Activated naive CD4-positive, alpha-beta T cell treated with anti-CD3 and anti-CD28 coated beads, Interleukin-2, amount 10 ng/mL, durations not matched to agents 7 days and 5 days (primary cell): Measurements from ENCODE around the gene MDFIC.

ENCODE experiments used
- CTCF ChIA-PET: fragments of 350-600 bp; sonication (Branson Sonifier 250); formaldehyde crosslinking; loops from one replicate; lab custom pipeline; 2021; ENCODE audit warnings: antibody characterized with exemption; lab: Charles Lee
- DNase-seq: peaks from one replicate; pipeline ENCODE4 v3.0.0-alpha.2; 2020
- H3K27ac Mint-ChIP-seq: one replicate; pipeline ENCODE4 v1.8.0; 2021; ENCODE audit warnings: mild to moderate bottlenecking, moderate library complexity, mixed read lengths
- H3K27me3 Mint-ChIP-seq: one replicate; pipeline ENCODE4 v1.8.0; 2021; ENCODE audit warnings: mild to moderate bottlenecking, mixed read lengths
- H3K36me3 Mint-ChIP-seq: one replicate; pipeline ENCODE4 v1.8.0; 2021; ENCODE audit warnings: mixed read lengths
- H3K4me1 Mint-ChIP-seq: one replicate; pipeline ENCODE4 v1.8.0; 2021; ENCODE audit warnings: mixed read lengths
- H3K4me3 Mint-ChIP-seq: one replicate; pipeline ENCODE4 v1.8.0; 2021; ENCODE audit warnings: mild to moderate bottlenecking, moderate library complexity, mixed read lengths
- H3K9me3 Mint-ChIP-seq: one replicate; pipeline ENCODE4 v1.8.0; 2021; ENCODE audit warnings: mixed read lengths

Gene MDFIC

GRCh38 chr7:114916261-114916892, 5.5 kb upstream of the MDFIC start:
- no peak overlapping the region for H3K4me3 Mint-ChIP-seq
- CTCF ChIA-PET: interaction anchor here (0.7 kb wide), 1 partner anchor 27 kb away, joined by 3 read pairs; no protein-coding TSS in a partner anchor
- H3K27ac Mint-ChIP-seq: peak overlapping the region; percentile 73
- no peaks in the 10 kb centered on the region for H3K9me3 Mint-ChIP-seq
- no peak for DNase-seq
- H3K36me3 Mint-ChIP-seq: peaks cover 1% of the 10 kb centered on the region
- no peaks in the 10 kb centered on the region for H3K27me3 Mint-ChIP-seq
- H3K4me1 Mint-ChIP-seq: peaks cover 24% of the 10 kb centered on the region

GRCh38 chr7:114917211-114917839, 4.6 kb upstream of the MDFIC start:
- Mint-ChIP-seq H3K27me3 (no peaks in the 10 kb centered on the region), H3K27ac (no peak overlapping the region), H3K4me3 (no peak overlapping the region), H3K4me1 (peaks cover 28% of the 10 kb centered on the region), H3K9me3 (no peaks in the 10 kb centered on the region), H3K36me3 (peaks cover 1% of the 10 kb centered on the region)
- CTCF ChIA-PET: no interaction called here
- no peak for DNase-seq

GRCh38 chr7:114919587-114919986, 2.3 kb upstream of the MDFIC start:
- Mint-ChIP-seq H3K9me3 (no peaks in the 10 kb centered on the region), H3K4me1 (peaks cover 28% of the 10 kb centered on the region), H3K36me3 (peaks cover 10% of the 10 kb centered on the region), H3K27me3 (no peaks in the 10 kb centered on the region), H3K27ac (no peak overlapping the region), H3K4me3 (no peak overlapping the region)
- no peak for DNase-seq
- CTCF ChIA-PET: no interaction called here

GRCh38 chr7:114921631-114922025, 266 bp upstream of the MDFIC start:
- H3K9me3 Mint-ChIP-seq: no peaks in the 10 kb centered on the region
- DNase-seq: no peak
- H3K27ac Mint-ChIP-seq: peak overlapping the region; percentile 82
- CTCF ChIA-PET: interaction anchor here (1.5 kb wide), 1 partner anchor 56 kb away, joined by 4 read pairs; no protein-coding TSS in a partner anchor
- peaks cover 32% of the 10 kb centered on the region for H3K4me1 Mint-ChIP-seq
- peaks cover 23% of the 10 kb centered on the region for H3K36me3 Mint-ChIP-seq
- no peaks in the 10 kb centered on the region for H3K27me3 Mint-ChIP-seq
- H3K4me3 Mint-ChIP-seq: peak overlapping the region; percentile 66

- peak overlapping the region; percentile 99 for H3K4me3 Mint-ChIP-seq
- CTCF ChIA-PET: interaction anchor here (1.4 to 1.5 kb wide), 2 partner anchors 33 to 57 kb away, joined by 3 to 4 read pairs; no protein-coding TSS in a partner anchor
- H3K36me3 Mint-ChIP-seq: peaks cover 27% of the 10 kb centered on the region
- H3K27me3 Mint-ChIP-seq: no peaks in the 10 kb centered on the region
- peaks cover 29% of the 10 kb centered on the region for H3K4me1 Mint-ChIP-seq
- H3K27ac Mint-ChIP-seq: peak overlapping the region; percentile 99
- peak; percentile 77 for DNase-seq
- no peaks in the 10 kb centered on the region for H3K9me3 Mint-ChIP-seq
Measured at GRCh38 chr7:114922652-114923402, 933 bp downstream of the MDFIC start.

- H3K4me1 Mint-ChIP-seq: peaks cover 29% of the 10 kb centered on the region
- H3K4me3 Mint-ChIP-seq: peak overlapping the region; percentile 99
- no peak for DNase-seq
- no peaks in the 10 kb centered on the region for H3K9me3 Mint-ChIP-seq
- CTCF ChIA-PET: interaction anchor here (1.1 to 2.8 kb wide), 3 partner anchors 9 to 58 kb away, joined by 3 to 12 read pairs (median 4); no protein-coding TSS in a partner anchor
- H3K27me3 Mint-ChIP-seq: no peaks in the 10 kb centered on the region
- peaks cover 27% of the 10 kb centered on the region for H3K36me3 Mint-ChIP-seq
- H3K27ac Mint-ChIP-seq: peak overlapping the region; percentile 99
Measured at GRCh38 chr7:114923403-114923713, 1.5 kb downstream of the MDFIC start.

- Mint-ChIP-seq H3K4me1 (peaks cover 29% of the 10 kb centered on the region), H3K27ac (peak overlapping the region; percentile 99), H3K9me3 (no peaks in the 10 kb centered on the region), H3K4me3 (peak overlapping the region; percentile 99), H3K36me3 (peaks cover 27% of the 10 kb centered on the region), H3K27me3 (no peaks in the 10 kb centered on the region)
- CTCF ChIA-PET: interaction anchor here (1.1 to 2.8 kb wide), 3 partner anchors 9 to 59 kb away, joined by 3 to 12 read pairs (median 4); no protein-coding TSS in a partner anchor
- no peak for DNase-seq
Measured at GRCh38 chr7:114924038-114924712, 2.3 kb downstream of the MDFIC start.

- peak overlapping the region; percentile 77 for H3K4me3 Mint-ChIP-seq
- CTCF ChIA-PET: interaction anchor here (2.8 kb wide), 1 partner anchor 60 kb away, joined by 12 read pairs; no protein-coding TSS in a partner anchor
- peak overlapping the region; percentile 83 for H3K27ac Mint-ChIP-seq
Measured at GRCh38 chr7:114925434-114925833, 3.5 kb downstream of the MDFIC start.

GRCh38 chr7:114928060-114928459, 6.2 kb downstream of the MDFIC start:
- peaks cover 40% of the 10 kb centered on the region for H3K36me3 Mint-ChIP-seq
- peaks cover 18% of the 10 kb centered on the region for H3K4me1 Mint-ChIP-seq
- H3K27me3 Mint-ChIP-seq: no peaks in the 10 kb centered on the region
- CTCF ChIA-PET: no interaction called here
- no peaks in the 10 kb centered on the region for H3K9me3 Mint-ChIP-seq
- no peak overlapping the region for H3K4me3 Mint-ChIP-seq
- H3K27ac Mint-ChIP-seq: no peak overlapping the region
- DNase-seq: no peak

More at GRCh38 chr7:114925434-114925833, 3.5 kb downstream of the MDFIC start:
- no peaks in the 10 kb centered on the region for H3K9me3 Mint-ChIP-seq
- peaks cover 27% of the 10 kb centered on the region for H3K36me3 Mint-ChIP-seq
- peaks cover 27% of the 10 kb centered on the region for H3K4me1 Mint-ChIP-seq
- DNase-seq: no peak
- H3K27me3 Mint-ChIP-seq: no peaks in the 10 kb centered on the region

- Mint-ChIP-seq H3K9me3 (no peaks in the 10 kb centered on the region), H3K27me3 (no peaks in the 10 kb centered on the region), H3K36me3 (peaks cover 43% of the 10 kb centered on the region), H3K4me3 (no peak overlapping the region), H3K4me1 (peaks cover 31% of the 10 kb centered on the region), H3K27ac (no peak overlapping the region)
- CTCF ChIA-PET: no interaction called here
- DNase-seq: no peak
Measured at GRCh38 chr7:114929570-114929969, 7.7 kb downstream of the MDFIC start.

- no peaks in the 10 kb centered on the region for H3K27me3 Mint-ChIP-seq
- CTCF ChIA-PET: no interaction called here
- no peak for DNase-seq
- H3K9me3 Mint-ChIP-seq: no peaks in the 10 kb centered on the region
- H3K27ac Mint-ChIP-seq: no peak overlapping the region
- H3K4me1 Mint-ChIP-seq: peaks cover 35% of the 10 kb centered on the region
- peak overlapping the region; percentile 72 for H3K4me3 Mint-ChIP-seq
- peaks cover 47% of the 10 kb centered on the region for H3K36me3 Mint-ChIP-seq
Measured at GRCh38 chr7:114930107-114930661, 8.3 kb downstream of the MDFIC start.

GRCh38 chr7:114930829-114931655, 9.1 kb downstream of the MDFIC start:
- peaks cover 35% of the 10 kb centered on the region for H3K4me1 Mint-ChIP-seq
- no peak overlapping the region for H3K27ac Mint-ChIP-seq
- CTCF ChIA-PET: interaction anchor here (1.0 kb wide), 1 partner anchor 66 kb away, joined by 3 read pairs; no protein-coding TSS in a partner anchor
- H3K27me3 Mint-ChIP-seq: no peaks in the 10 kb centered on the region
- H3K9me3 Mint-ChIP-seq: no peaks in the 10 kb centered on the region
- H3K4me3 Mint-ChIP-seq: peak overlapping the region; percentile 72
- peaks cover 38% of the 10 kb centered on the region for H3K36me3 Mint-ChIP-seq
- no peak for DNase-seq

- Mint-ChIP-seq H3K36me3 (peaks cover 34% of the 10 kb centered on the region), H3K27me3 (no peaks in the 10 kb centered on the region), H3K27ac (no peak overlapping the region), H3K9me3 (no peaks in the 10 kb centered on the region), H3K4me1 (peaks cover 36% of the 10 kb centered on the region), H3K4me3 (peak overlapping the region; percentile 72)
- CTCF ChIA-PET: interaction anchor here (1.0 kb wide), 1 partner anchor 66 kb away, joined by 3 read pairs; no protein-coding TSS in a partner anchor
- peak; percentile 54 for DNase-seq
Measured at GRCh38 chr7:114931656-114932011, 9.7 kb downstream of the MDFIC start.
